HEK293 (cell line): ENCODE results near the gene ACAN.

Experiments
- GFI1B ChIP-seq: fragments of 450-650 bp; formaldehyde crosslinking; IDR thresholded peaks from 2 replicates; pipeline ENCODE4 v1.5.1; 2016; ENCODE audit warnings: missing biosample characterization, missing genetic modification characterization
- KLF16 ChIP-seq: fragments of 450-650 bp; formaldehyde crosslinking; IDR thresholded peaks from 2 replicates; pipeline ENCODE4 v1.5.1; 2017; ENCODE audit warnings: missing biosample characterization, missing genetic modification characterization
- KLF9 ChIP-seq: fragments of 450-650 bp; formaldehyde crosslinking; IDR thresholded peaks from 2 replicates; pipeline ENCODE4 v1.5.1; 2016; ENCODE audit warnings: missing biosample characterization, missing genetic modification characterization, low read depth
- MZF1 ChIP-seq: fragments of 450-650 bp; formaldehyde crosslinking; IDR thresholded peaks from 2 replicates; pipeline ENCODE4 v1.5.1; 2017; ENCODE audit warnings: missing biosample characterization, missing genetic modification characterization, borderline replicate concordance
- OVOL3 ChIP-seq: fragments of 450-650 bp; formaldehyde crosslinking; IDR thresholded peaks from 2 replicates; pipeline ENCODE4 v1.5.1; 2016; ENCODE audit warnings: missing biosample characterization, missing genetic modification characterization
- SCRT2 ChIP-seq: fragments of 450-650 bp; formaldehyde crosslinking; IDR thresholded peaks from 2 replicates; pipeline ENCODE4 v1.5.1; 2016; ENCODE audit warnings: missing biosample characterization, missing genetic modification characterization
- ZIC2 ChIP-seq: fragments of 450-650 bp; formaldehyde crosslinking; IDR thresholded peaks from 2 replicates; pipeline ENCODE4 v1.5.1; 2016; ENCODE audit warnings: missing biosample characterization, missing genetic modification characterization
- ZNF274 ChIP-seq, 2 experiments: fragments of 200-500 bp in 1 of 2; fragments of 450-650 bp in 1 of 2; sonication (Bioruptor generic) in 1 of 2; formaldehyde crosslinking in 1 of 2; IDR thresholded peaks; 2 replicates each; pipeline versions ENCODE4 v1.5.1 to v1.6.1; 2014 to 2016; ENCODE audit warnings: borderline replicate concordance in 1 of 2, inconsistent platforms in 1 of 2, low read length in 1 of 2, missing biosample characterization in 1 of 2, missing genetic modification characterization in 1 of 2
- ZNF416 ChIP-seq: fragments of 450-650 bp; formaldehyde crosslinking; IDR thresholded peaks from 2 replicates; pipeline ENCODE4 v1.5.1; 2016; ENCODE audit warnings: missing biosample characterization, missing genetic modification characterization
- ZNF423 ChIP-seq: fragments of 450-650 bp; formaldehyde crosslinking; IDR thresholded peaks from 2 replicates; pipeline ENCODE4 v1.5.1; 2016; ENCODE audit warnings: missing biosample characterization, missing genetic modification characterization
- ZNF48 ChIP-seq: fragments of 450-650 bp; formaldehyde crosslinking; IDR thresholded peaks from 2 replicates; pipeline ENCODE4 v1.5.1; 2016; ENCODE audit warnings: missing biosample characterization, missing genetic modification characterization
- ZNF600 ChIP-seq: fragments of 450-650 bp; formaldehyde crosslinking; IDR thresholded peaks from 2 replicates; pipeline ENCODE4 v1.5.1; 2016; ENCODE audit warnings: missing biosample characterization, missing genetic modification characterization
- ZSCAN23 ChIP-seq: fragments of 450-650 bp; formaldehyde crosslinking; IDR thresholded peaks from 2 replicates; pipeline ENCODE4 v1.5.1; 2016; ENCODE audit warnings: missing biosample characterization, missing genetic modification characterization
- TF ChIP-seq, protein P1 (sequence below): fragments of 450-650 bp; formaldehyde crosslinking; IDR thresholded peaks from 2 replicates; pipeline ENCODE4 v1.5.1; 2016; ENCODE audit warnings: missing biosample characterization, missing genetic modification characterization
- TF ChIP-seq, protein P2 (sequence below): fragments of 450-650 bp; formaldehyde crosslinking; IDR thresholded peaks from 2 replicates; pipeline ENCODE4 v1.5.1; 2016; ENCODE audit warnings: missing biosample characterization, missing genetic modification characterization
- TF ChIP-seq, protein P3 (sequence below): fragments of 450-650 bp; formaldehyde crosslinking; conservative IDR thresholded peaks from 2 replicates; pipeline ENCODE4 v1.5.1; 2016; ENCODE audit warnings: low read depth, missing biosample characterization, missing genetic modification characterization
- TF ChIP-seq, protein P4 (sequence below): fragments of 450-650 bp; formaldehyde crosslinking; IDR thresholded peaks from 2 replicates; pipeline ENCODE4 v1.5.1; 2016; ENCODE audit warnings: missing biosample characterization, missing genetic modification characterization
- TF ChIP-seq, protein P5 (sequence below): fragments of 450-650 bp; formaldehyde crosslinking; IDR thresholded peaks from 2 replicates; pipeline ENCODE4 v1.5.1; 2017; ENCODE audit warnings: missing biosample characterization, missing genetic modification characterization
- TF ChIP-seq, protein P6 (sequence below): fragments of 450-650 bp; formaldehyde crosslinking; IDR thresholded peaks from 2 replicates; pipeline ENCODE4 v1.5.1; 2016; ENCODE audit warnings: missing biosample characterization, missing genetic modification characterization
- TF ChIP-seq, protein P7 (sequence below): fragments of 450-650 bp; formaldehyde crosslinking; IDR thresholded peaks from 2 replicates; pipeline ENCODE4 v1.5.1; 2016; ENCODE audit warnings: missing biosample characterization, missing genetic modification characterization

The ACAN gene

DNA sequence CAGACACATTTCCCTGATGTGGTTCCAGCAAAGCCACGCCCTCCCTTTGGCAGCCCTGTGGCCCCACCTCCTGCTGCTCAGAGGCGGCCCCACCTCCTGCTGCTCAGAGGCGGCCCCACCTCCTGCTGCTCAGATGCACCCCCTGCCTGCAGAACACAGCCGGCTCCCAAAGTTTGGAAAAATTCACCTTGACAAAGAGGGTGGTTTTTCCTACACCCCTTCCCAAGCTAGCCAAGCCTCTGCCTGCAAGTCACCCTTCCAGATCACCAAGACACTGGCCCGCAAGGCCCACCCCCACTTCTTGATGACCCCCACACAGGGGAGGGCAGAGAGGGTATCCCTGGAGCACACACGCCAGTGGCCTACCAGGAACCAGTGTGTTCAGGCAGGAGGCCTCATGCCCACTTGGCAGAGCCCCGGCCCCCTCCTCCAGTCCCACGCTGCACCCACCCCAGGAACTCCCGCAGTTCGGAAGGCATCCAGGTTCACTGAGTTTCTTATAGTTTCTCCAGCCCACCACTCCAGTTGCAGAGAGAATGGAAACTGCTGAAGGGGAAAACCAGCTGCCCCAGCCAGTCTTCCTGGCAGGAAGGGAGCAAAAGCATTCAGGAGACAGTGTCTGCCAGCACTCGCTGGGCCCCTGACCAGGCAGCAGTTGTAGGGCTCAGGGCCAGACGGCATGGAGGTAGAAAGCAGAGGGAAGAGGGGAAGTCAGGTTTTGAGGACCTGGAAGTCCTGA, 94.4 kb downstream of the ACAN start (continued):
- TF ChIP-seq, protein P1, sequence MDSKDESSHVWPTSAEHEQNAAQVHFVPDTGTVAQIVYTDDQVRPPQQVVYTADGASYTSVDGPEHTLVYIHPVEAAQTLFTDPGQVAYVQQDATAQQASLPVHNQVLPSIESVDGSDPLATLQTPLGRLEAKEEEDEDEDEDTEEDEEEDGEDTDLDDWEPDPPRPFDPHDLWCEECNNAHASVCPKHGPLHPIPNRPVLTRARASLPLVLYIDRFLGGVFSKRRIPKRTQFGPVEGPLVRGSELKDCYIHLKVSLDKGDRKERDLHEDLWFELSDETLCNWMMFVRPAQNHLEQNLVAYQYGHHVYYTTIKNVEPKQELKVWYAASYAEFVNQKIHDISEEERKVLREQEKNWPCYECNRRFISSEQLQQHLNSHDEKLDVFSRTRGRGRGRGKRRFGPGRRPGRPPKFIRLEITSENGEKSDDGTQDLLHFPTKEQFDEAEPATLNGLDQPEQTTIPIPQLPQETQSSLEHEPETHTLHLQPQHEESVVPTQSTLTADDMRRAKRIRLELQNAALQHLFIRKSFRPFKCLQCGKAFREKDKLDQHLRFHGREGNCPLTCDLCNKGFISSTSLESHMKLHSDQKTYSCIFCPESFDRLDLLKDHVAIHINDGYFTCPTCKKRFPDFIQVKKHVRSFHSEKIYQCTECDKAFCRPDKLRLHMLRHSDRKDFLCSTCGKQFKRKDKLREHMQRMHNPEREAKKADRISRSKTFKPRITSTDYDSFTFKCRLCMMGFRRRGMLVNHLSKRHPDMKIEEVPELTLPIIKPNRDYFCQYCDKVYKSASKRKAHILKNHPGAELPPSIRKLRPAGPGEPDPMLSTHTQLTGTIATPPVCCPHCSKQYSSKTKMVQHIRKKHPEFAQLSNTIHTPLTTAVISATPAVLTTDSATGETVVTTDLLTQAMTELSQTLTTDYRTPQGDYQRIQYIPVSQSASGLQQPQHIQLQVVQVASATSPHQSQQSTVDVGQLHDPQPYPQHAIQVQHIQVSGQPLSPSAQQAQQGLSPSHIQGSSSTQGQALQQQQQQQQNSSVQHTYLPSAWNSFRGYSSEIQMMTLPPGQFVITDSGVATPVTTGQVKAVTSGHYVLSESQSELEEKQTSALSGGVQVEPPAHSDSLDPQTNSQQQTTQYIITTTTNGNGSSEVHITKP (tag by site-specific recombination), result no peak
- TF ChIP-seq, protein P2, sequence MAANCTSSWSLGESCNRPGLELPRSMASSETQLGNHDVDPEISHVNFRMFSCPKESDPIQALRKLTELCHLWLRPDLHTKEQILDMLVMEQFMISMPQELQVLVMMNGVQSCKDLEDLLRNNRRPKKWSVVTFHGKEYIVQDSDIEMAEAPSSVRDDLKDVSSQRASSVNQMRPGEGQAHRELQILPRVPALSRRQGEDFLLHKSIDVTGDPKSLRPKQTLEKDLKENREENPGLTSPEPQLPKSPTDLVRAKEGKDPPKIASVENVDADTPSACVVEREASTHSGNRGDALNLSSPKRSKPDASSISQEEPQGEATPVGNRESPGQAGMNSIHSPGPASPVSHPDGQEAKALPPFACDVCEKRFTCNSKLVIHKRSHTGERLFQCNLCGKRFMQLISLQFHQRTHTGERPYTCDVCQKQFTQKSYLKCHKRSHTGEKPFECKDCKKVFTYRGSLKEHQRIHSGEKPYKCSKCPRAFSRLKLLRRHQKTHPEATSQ (tag by site-specific recombination), result no peak
- TF ChIP-seq ZNF423 (tag by site-specific recombination) (peak; percentile 92), ZIC2 (tag by site-specific recombination) (peak; percentile 99), ZNF48 (tag by site-specific recombination) (no peak), SCRT2 (tag by site-specific recombination) (no peak), ZNF600 (tag by site-specific recombination) (peak; percentile 84), KLF16 (tag by site-specific recombination) (peak; percentile 71), ZNF274 (IDR thresholded peaks at IDR 0.05; ENCODE audit: low read length) (no peak), ZNF274 (tag by site-specific recombination; IDR thresholded peaks at IDR 0.05; ENCODE audit: borderline replicate concordance) (no peak), ZSCAN23 (tag by site-specific recombination) (no peak), KLF9 (tag by site-specific recombination) (peak; percentile 76), GFI1B (tag by site-specific recombination) (no peak), OVOL3 (tag by site-specific recombination) (no peak), MZF1 (no peak), ZNF416 (tag by site-specific recombination) (no peak)
- TF ChIP-seq, protein P3, sequence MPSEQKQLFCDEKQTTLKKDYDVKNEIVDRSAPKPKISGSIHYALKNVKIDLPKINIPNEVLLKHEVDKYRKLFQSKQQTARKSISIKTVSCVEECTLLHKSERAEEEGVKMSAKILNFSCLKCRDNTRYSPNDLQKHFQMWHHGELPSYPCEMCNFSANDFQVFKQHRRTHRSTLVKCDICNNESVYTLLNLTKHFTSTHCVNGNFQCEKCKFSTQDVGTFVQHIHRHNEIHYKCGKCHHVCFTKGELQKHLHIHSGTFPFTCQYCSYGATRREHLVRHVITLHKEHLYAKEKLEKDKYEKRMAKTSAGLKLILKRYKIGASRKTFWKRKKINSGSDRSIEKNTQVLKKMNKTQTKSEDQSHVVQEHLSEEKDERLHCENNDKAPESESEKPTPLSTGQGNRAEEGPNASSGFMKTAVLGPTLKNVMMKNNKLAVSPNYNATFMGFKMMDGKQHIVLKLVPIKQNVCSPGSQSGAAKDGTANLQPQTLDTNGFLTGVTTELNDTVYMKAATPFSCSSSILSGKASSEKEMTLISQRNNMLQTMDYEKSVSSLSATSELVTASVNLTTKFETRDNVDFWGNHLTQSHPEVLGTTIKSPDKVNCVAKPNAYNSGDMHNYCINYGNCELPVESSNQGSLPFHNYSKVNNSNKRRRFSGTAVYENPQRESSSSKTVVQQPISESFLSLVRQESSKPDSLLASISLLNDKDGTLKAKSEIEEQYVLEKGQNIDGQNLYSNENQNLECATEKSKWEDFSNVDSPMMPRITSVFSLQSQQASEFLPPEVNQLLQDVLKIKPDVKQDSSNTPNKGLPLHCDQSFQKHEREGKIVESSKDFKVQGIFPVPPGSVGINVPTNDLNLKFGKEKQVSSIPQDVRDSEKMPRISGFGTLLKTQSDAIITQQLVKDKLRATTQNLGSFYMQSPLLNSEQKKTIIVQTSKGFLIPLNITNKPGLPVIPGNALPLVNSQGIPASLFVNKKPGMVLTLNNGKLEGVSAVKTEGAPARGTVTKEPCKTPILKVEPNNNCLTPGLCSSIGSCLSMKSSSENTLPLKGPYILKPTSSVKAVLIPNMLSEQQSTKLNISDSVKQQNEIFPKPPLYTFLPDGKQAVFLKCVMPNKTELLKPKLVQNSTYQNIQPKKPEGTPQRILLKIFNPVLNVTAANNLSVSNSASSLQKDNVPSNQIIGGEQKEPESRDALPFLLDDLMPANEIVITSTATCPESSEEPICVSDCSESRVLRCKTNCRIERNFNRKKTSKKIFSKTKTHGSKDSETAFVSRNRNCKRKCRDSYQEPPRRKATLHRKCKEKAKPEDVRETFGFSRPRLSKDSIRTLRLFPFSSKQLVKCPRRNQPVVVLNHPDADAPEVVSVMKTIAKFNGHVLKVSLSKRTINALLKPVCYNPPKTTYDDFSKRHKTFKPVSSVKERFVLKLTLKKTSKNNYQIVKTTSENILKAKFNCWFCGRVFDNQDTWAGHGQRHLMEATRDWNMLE, result no peak
- TF ChIP-seq, protein P4, sequence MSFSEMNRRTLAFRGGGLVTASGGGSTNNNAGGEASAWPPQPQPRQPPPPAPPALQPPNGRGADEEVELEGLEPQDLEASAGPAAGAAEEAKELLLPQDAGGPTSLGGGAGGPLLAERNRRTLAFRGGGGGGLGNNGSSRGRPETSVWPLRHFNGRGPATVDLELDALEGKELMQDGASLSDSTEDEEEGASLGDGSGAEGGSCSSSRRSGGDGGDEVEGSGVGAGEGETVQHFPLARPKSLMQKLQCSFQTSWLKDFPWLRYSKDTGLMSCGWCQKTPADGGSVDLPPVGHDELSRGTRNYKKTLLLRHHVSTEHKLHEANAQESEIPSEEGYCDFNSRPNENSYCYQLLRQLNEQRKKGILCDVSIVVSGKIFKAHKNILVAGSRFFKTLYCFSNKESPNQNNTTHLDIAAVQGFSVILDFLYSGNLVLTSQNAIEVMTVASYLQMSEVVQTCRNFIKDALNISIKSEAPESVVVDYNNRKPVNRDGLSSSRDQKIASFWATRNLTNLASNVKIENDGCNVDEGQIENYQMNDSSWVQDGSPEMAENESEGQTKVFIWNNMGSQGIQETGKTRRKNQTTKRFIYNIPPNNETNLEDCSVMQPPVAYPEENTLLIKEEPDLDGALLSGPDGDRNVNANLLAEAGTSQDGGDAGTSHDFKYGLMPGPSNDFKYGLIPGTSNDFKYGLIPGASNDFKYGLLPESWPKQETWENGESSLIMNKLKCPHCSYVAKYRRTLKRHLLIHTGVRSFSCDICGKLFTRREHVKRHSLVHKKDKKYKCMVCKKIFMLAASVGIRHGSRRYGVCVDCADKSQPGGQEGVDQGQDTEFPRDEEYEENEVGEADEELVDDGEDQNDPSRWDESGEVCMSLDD (tag by site-specific recombination), result no peak
- TF ChIP-seq, protein P5, sequence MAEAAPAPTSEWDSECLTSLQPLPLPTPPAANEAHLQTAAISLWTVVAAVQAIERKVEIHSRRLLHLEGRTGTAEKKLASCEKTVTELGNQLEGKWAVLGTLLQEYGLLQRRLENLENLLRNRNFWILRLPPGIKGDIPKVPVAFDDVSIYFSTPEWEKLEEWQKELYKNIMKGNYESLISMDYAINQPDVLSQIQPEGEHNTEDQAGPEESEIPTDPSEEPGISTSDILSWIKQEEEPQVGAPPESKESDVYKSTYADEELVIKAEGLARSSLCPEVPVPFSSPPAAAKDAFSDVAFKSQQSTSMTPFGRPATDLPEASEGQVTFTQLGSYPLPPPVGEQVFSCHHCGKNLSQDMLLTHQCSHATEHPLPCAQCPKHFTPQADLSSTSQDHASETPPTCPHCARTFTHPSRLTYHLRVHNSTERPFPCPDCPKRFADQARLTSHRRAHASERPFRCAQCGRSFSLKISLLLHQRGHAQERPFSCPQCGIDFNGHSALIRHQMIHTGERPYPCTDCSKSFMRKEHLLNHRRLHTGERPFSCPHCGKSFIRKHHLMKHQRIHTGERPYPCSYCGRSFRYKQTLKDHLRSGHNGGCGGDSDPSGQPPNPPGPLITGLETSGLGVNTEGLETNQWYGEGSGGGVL, result peak; percentile 77
- TF ChIP-seq, protein P6, sequence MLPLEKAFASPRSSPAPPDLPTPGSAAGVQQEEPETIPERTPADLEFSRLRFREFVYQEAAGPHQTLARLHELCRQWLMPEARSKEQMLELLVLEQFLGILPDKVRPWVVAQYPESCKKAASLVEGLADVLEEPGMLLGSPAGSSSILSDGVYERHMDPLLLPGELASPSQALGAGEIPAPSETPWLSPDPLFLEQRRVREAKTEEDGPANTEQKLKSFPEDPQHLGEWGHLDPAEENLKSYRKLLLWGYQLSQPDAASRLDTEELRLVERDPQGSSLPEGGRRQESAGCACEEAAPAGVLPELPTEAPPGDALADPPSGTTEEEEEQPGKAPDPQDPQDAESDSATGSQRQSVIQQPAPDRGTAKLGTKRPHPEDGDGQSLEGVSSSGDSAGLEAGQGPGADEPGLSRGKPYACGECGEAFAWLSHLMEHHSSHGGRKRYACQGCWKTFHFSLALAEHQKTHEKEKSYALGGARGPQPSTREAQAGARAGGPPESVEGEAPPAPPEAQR (tag by site-specific recombination), result no peak
- TF ChIP-seq, protein P7, sequence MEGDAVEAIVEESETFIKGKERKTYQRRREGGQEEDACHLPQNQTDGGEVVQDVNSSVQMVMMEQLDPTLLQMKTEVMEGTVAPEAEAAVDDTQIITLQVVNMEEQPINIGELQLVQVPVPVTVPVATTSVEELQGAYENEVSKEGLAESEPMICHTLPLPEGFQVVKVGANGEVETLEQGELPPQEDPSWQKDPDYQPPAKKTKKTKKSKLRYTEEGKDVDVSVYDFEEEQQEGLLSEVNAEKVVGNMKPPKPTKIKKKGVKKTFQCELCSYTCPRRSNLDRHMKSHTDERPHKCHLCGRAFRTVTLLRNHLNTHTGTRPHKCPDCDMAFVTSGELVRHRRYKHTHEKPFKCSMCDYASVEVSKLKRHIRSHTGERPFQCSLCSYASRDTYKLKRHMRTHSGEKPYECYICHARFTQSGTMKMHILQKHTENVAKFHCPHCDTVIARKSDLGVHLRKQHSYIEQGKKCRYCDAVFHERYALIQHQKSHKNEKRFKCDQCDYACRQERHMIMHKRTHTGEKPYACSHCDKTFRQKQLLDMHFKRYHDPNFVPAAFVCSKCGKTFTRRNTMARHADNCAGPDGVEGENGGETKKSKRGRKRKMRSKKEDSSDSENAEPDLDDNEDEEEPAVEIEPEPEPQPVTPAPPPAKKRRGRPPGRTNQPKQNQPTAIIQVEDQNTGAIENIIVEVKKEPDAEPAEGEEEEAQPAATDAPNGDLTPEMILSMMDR (tag by site-specific recombination), result peak; percentile 78
